Omental fat pad (tissue), 4 donors: ENCODE data around the gene GPR179. TPM values are rescaled to one million over a fixed set of nuclear protein-coding genes. Genes with fewer than 3 reads are reported as not detected.

Experiments
- ATAC-seq: fragments of 150-250 bp; one replicate; pipeline ENCODE4 v1.9.1; 2016; ENCODE audit warnings: mild to moderate bottlenecking, moderate library complexity; ENCODE audit not compliant: low FRiP score
- DNase-seq: peaks from one replicate; pipeline ENCODE4 v3.0.0-alpha.2; 2019; ENCODE audit warnings: low spot score
- total RNA-seq, 4 donors: library from RNA; depleted of rRNA; stranded (reverse); fragments of >200 nt; gene quantifications; one replicate each; pipeline ENCODE4 v1.1.0, GENCODE V29; 2016
- TF ChIP-seq, protein P1 (sequence below), 3 donors: fragments of 450-650 bp; IDR thresholded peaks; one replicate each; pipeline ENCODE4 v1.5.1; 2016 to 2017; ENCODE audit warnings: antibody characterized with exemption in 3 of 3, mild to moderate bottlenecking in 3 of 3, moderate library complexity in 2 of 3

The GPR179 gene
- total RNA-seq, 4 donors from 2014 or later: not detected

DNA sequence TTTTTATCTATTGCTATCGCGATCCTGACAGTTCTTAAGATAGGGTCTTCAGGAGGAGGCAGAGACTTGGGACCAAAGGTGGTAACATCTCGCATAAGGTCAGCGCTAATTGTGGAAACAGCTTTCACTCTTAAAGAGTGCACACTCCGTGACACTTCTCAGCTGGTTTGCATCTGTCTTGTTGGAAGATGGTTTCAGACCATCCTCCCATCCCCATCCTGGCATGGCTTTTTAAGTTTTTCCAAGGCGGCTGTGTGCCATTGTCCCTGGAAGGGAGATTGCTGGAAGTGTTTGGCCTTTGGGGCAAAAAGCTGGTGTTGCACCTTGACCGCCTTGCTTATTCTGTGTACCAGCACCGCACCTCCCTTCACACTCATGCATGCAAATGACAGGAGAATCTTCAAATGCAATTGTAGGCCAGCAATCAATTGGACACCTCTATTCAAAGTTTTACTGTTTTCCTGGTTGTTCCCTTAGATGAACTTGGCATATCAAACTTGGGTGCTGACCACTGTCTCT lies 9.4 kb upstream of the GPR179 start:
- no peak for DNase-seq
- TF ChIP-seq, protein P1, sequence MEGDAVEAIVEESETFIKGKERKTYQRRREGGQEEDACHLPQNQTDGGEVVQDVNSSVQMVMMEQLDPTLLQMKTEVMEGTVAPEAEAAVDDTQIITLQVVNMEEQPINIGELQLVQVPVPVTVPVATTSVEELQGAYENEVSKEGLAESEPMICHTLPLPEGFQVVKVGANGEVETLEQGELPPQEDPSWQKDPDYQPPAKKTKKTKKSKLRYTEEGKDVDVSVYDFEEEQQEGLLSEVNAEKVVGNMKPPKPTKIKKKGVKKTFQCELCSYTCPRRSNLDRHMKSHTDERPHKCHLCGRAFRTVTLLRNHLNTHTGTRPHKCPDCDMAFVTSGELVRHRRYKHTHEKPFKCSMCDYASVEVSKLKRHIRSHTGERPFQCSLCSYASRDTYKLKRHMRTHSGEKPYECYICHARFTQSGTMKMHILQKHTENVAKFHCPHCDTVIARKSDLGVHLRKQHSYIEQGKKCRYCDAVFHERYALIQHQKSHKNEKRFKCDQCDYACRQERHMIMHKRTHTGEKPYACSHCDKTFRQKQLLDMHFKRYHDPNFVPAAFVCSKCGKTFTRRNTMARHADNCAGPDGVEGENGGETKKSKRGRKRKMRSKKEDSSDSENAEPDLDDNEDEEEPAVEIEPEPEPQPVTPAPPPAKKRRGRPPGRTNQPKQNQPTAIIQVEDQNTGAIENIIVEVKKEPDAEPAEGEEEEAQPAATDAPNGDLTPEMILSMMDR (IDR thresholded peaks at IDR 0.05): no peak
- ATAC-seq: no peak

DNA sequence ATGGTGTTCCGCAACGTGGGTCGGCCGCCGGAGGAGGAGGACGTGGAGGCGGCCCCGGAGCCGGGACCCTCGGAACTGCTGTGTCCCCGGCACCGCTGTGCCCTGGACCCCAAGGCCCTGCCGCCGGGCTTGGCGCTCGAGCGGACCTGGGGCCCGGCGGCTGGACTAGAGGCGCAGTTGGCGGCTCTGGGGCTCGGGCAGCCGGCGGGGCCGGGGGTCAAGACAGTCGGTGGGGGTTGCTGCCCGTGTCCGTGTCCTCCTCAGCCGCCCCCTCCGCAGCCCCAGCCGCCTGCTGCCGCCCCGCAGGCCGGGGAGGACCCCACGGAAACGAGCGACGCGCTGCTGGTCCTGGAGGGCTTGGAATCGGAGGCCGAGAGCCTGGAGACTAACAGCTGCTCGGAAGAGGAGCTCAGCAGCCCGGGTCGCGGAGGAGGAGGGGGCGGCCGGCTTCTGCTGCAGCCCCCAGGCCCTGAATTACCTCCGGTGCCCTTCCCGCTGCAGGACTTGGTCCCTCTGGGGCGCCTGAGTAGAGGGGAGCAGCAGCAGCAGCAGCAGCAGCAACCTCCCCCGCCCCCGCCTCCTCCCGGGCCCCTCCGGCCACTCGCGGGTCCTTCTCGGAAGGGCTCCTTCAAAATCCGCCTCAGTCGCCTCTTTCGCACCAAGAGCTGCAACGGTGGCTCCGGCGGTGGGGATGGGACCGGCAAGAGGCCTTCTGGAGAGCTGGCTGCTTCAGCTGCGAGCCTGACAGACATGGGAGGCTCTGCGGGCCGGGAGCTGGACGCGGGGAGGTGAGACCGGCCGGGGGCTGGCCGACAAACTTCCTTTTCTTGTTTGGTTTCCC lies 8.7 kb upstream of the GPR179 start:
- ATAC-seq (peak; percentile 37), DNase-seq (no peak)
- TF ChIP-seq, protein P1 (IDR thresholded peaks at IDR 0.05): no peak

DNA sequence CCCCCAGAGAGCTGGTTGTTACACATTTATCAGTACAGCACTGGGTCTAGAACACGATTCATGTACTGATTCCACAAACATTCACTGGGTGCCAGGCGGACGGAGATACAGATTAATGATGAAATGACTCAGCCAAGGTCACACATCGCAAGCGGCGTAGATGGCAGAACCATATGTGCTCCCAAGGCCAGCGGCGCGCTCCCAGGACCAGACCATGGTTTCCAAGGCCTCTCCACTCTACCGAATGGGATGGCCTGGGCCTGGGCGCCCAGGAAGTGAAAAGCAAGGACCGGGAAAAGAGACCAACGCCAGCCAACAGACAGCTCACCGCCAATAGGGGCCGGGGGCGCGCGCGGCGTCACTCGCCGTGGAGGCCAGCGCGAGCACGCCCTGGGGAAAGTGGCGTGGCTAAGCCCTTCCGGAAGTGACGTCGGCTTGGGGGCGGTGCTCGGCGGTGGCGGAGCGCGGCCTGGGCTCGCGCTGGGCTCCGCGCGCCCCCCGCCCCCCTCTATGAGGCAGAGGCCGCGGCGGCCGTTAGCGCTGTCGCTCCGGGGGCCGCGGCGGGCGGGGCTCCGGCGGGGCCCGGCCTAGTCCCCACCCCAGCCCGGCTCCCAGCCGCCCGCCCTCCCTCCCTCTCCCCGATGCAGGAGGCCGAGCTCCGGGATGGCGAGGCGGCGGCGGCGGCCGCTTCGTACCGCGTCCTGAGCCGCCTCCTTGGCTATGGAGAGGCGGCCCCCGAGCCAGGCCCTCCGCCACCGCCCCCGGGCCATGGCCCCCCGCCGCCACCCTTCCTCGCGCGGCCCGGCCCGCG lies 7.9 kb upstream of the GPR179 start, which contains the start of gene SOCS7:
SOCS7 (plus strand) TSS at position 433 of the 811 bp plus-strand sequence; CDS start at position 642, 209 bp downstream.
- TF ChIP-seq, protein P1 (IDR thresholded peaks at IDR 0.05): no peak
- ATAC-seq (peak; percentile 97), DNase-seq (peak; percentile 92)

DNA sequence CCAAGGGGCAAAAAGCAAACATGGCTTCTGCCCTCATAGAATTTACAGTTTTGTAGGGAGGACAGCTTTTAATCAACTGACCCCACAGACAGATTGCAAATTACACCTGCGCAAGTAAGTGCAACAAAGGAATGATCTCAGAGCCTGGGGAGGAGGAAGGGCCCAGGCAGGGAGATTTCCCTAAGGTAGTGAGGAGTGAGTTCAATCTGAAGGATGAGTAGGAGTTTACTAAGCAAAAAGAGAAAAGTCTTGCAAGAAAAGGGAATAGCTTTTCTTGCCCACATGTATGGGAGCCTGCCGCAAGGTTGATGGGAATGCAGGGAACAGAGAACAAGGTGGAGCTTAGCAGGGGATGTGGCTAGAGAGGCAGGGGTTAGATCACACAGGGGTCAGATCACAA lies 6.3 kb upstream of the GPR179 start:
- ATAC-seq (no peak), DNase-seq (no peak)
- TF ChIP-seq, protein P1 (IDR thresholded peaks at IDR 0.05): no peak

DNA sequence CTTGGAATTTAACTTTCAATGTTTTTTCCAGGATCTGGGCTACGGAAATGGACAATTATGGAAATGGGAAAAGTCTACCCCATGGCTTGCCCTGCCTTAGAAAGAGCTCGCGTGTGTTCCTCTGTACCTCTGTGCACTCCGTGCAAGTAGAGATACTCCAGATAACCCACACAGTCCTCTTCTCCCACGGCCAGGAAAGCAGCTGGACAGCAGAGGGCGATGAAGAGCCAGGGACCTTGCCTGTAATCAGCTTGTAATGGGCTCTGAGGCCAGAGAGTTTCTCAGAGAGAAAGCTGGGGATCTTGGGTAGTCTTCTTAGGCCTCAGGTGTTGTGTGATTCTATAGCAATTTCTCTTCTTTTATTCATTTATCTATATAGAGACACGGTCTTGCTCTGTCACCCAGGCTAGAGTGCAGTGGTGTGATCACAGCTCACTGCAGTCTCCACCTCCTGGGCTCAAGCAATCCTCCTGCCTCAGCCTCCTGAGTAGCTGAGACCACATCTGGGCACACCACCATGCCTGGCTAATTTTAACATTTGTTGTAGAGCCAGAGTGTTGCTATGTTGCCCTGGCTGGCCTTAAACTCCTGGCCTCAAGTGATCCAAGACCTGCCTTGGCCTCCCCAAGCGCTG lies 5.5 kb upstream of the GPR179 start:
- DNase-seq: peak; percentile 86
- TF ChIP-seq, protein P1 (IDR thresholded peaks at IDR 0.05): peak in 1 of 3 donors; percentile 54

DNA sequence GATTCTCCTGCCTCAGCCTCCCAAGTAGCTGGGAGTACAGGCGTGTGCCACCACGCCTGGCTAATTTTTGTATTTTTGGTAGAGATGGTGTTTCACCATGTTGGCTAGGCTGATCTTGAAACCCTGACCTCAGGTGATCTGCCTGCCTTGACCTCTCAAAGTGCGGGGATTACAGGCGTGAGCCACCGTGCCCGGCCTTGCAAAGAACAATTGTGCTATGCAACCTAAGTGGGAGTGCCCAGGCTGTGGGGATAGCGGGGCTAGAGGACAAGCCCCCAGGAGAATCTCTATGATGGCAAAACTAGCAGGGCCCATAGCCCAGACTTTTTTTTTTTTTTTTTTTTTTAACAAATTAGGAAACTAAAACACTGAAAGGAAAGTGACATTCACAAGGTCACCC lies 2.0 kb upstream of the GPR179 start:
- TF ChIP-seq, protein P1 (IDR thresholded peaks at IDR 0.05): no peak
- DNase-seq: no peak

More for the DNA sequence above, 5.5 kb upstream of the GPR179 start:
- peak; percentile 63 for ATAC-seq

More for the DNA sequence above, 2.0 kb upstream of the GPR179 start:
- no peak for ATAC-seq
